Natural killer cell (primary cell): ENCODE data around the gene MISFA. TPM values are rescaled to one million over a fixed set of nuclear protein-coding genes. Genes with fewer than 3 reads are reported as not detected.
A peak's percentile ranks its signal among the peaks of the same experiment; 100 is the strongest.

ENCODE experiments used
- ATAC-seq, 3 donors: fragments of 150-1000 bp in 2 of 3; fragments of 200-7000 bp in 1 of 3; cut with Tn5 transposase; 1 replicate in 1 of 3; 2 replicates in 2 of 3; pipeline ENCODE4 v1.10.0; 2021; ENCODE audit warnings: mild to moderate bottlenecking in 2 of 3, moderate library complexity in 2 of 3
- DNase-seq, 2 donors: peaks; one replicate each; pipeline versions ENCODE4 v3.0.0 to v3.0.0-alpha.2; 2013 to 2021; ENCODE audit warnings: mixed read lengths in 1 of 2
- H3K27ac ChIP-seq: one replicate; pipeline ENCODE4 v1.5.1; 2013; ENCODE audit warnings: mild to moderate bottlenecking, low read length
- H3K27me3 ChIP-seq: one replicate; pipeline ENCODE4 v1.6.1; 2013; ENCODE audit warnings: low read length; ENCODE audit not compliant: control insufficient read depth, insufficient read depth
- H3K36me3 ChIP-seq: one replicate; pipeline ENCODE4 v1.6.1; 2013; ENCODE audit warnings: low read length; ENCODE audit not compliant: control insufficient read depth, insufficient read depth
- H3K4me1 ChIP-seq: one replicate; pipeline ENCODE4 v1.6.1; 2013; ENCODE audit warnings: low read length; ENCODE audit not compliant: control insufficient read depth, insufficient read depth
- H3K4me3 ChIP-seq: one replicate; pipeline ENCODE4 v1.5.1; 2013; ENCODE audit warnings: low read length
- H3K9me3 ChIP-seq: one replicate; pipeline ENCODE4 v1.6.1; 2013; ENCODE audit warnings: low read length; ENCODE audit not compliant: control insufficient read depth, insufficient read depth
- H3K27ac Mint-ChIP-seq, 2 donors: one replicate each; pipeline ENCODE4 v1.8.0; 2022; ENCODE audit warnings: mild to moderate bottlenecking in 2 of 2, mixed read lengths in 2 of 2, moderate library complexity in 1 of 2
- H3K27me3 Mint-ChIP-seq, 2 donors: one replicate each; pipeline ENCODE4 v1.8.0; 2022; ENCODE audit warnings: low read depth in 2 of 2, mixed read lengths in 2 of 2
- H3K36me3 Mint-ChIP-seq: one replicate; pipeline ENCODE4 v1.8.0; 2022; ENCODE audit warnings: mixed read lengths
- H3K4me1 Mint-ChIP-seq, 2 donors: one replicate each; pipeline ENCODE4 v1.8.0; 2022; ENCODE audit warnings: mixed read lengths in 2 of 2
- H3K4me3 Mint-ChIP-seq: one replicate; pipeline ENCODE4 v1.8.0; 2022; ENCODE audit warnings: mild to moderate bottlenecking, moderate library complexity, mixed read lengths
- H3K9me3 Mint-ChIP-seq, 2 donors: one replicate each; pipeline ENCODE4 v1.8.0; 2022; ENCODE audit warnings: mixed read lengths in 2 of 2
- WGBS: methylation state at CpG from one replicate; pipeline ENCODE4 v1.1.7; 2013; ENCODE audit warnings: missing lambda C conversion rate; ENCODE audit not compliant: insufficient coverage; 5-methylcytosine and 5-hydroxymethylcytosine counted together
- intact Hi-C: fragments of 100-400 bp; cut with micrococcal nuclease; formaldehyde crosslinking; loops from one replicate; pipeline ENCODE4 v1.14.2; 2022
- total RNA-seq, 4 donors: library from RNA; stranded (reverse); fragments of 120-200 nt in 1 of 4; gene quantifications; one replicate each; pipeline versions ENCODE4 v1.2.3 to v1.2.4, GENCODE V29; 2013 to 2022
- TF ChIP-seq, protein P1 (sequence below): fragments of 200-600 bp; IDR thresholded peaks from one replicate; pipeline ENCODE4 v1.8.0; 2022; ENCODE audit warnings: antibody characterized with exemption

Gene MISFA
- total RNA-seq, 3 donors from 2014 or later (not counting 1 experiment from before 2014, with no cell fraction given): 2.2 to 3.5 (median 2.2) TPM

DNA sequence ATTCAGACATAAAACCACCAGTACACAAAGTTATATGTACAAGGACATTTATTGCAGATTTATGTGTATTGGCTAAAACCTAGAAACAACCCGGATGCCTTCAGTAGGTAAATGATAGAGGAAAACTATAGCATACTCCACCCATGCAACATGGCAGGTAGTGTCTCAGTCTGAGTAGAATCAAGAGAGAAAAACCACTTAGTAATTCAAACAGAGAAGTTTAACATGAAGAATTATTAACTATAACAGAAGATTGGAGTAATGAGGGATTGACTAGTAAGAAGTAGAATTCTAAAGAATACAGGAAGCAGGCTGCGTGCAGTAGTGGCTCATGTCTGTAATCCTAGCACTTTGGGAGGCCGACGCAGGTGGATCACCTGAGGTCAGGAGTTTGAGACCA lies 50.8 kb downstream of the MISFA start:
- WGBS: 95% methylated on average over 3 of the region's 4 CpGs
- Histone ChIP-seq H3K4me3 (no peak overlapping the region), H3K36me3 (no peaks in the 10 kb centered on the region), H3K9me3 (no peaks in the 10 kb centered on the region), H3K4me1 (no peaks in the 10 kb centered on the region), H3K27ac (no peak overlapping the region), H3K27me3 (no peaks in the 10 kb centered on the region)
- H3K27ac Mint-ChIP-seq: no peak overlapping the region
- no peaks in the 10 kb centered on the region for H3K9me3 Mint-ChIP-seq
- no peaks in the 10 kb centered on the region for H3K27me3 Mint-ChIP-seq
- no peak overlapping the region for H3K4me3 Mint-ChIP-seq
- H3K4me1 Mint-ChIP-seq: no peaks in the 10 kb centered on the region
- intact Hi-C loops: no loop called here
- H3K36me3 Mint-ChIP-seq: no peaks in the 10 kb centered on the region
- TF ChIP-seq, protein P1, sequence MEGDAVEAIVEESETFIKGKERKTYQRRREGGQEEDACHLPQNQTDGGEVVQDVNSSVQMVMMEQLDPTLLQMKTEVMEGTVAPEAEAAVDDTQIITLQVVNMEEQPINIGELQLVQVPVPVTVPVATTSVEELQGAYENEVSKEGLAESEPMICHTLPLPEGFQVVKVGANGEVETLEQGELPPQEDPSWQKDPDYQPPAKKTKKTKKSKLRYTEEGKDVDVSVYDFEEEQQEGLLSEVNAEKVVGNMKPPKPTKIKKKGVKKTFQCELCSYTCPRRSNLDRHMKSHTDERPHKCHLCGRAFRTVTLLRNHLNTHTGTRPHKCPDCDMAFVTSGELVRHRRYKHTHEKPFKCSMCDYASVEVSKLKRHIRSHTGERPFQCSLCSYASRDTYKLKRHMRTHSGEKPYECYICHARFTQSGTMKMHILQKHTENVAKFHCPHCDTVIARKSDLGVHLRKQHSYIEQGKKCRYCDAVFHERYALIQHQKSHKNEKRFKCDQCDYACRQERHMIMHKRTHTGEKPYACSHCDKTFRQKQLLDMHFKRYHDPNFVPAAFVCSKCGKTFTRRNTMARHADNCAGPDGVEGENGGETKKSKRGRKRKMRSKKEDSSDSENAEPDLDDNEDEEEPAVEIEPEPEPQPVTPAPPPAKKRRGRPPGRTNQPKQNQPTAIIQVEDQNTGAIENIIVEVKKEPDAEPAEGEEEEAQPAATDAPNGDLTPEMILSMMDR: no peak
- DNase-seq: no peak
- ATAC-seq: no peak

DNA sequence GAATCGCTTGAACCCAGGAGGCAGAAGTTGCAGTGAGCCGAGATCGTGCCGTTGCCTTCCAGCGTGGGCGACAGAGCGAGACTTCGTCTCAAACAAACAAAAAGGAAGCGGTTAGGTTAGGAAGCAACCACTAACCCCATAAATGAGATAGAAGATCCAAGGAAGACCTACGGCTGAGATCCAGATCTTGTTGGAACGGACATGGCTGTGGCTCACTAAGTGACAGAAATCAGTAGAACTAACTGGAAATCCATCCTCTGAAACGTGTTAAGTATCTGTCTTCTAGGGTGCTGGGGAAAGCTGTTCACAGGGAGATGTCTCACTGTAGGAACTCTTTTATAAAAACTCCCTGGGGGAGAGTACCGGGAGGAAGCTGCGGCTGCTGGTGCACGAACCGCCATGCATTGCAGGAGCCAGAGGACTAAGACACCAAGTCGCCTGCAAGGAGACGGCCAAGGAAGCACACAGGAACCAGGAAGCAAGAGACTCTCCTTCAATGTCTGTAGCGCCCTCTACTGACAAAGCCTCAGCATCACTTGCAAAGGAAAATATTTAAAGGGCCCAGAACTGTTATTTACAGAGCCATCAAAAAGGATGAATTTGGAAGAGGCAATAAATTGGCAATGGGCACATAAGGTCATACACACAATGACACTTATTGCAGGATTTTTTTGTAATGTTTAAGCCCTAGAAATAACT lies 51.4 kb downstream of the MISFA start:
- H3K36me3 ChIP-seq: no peaks in the 10 kb centered on the region
- H3K4me1 ChIP-seq: no peaks in the 10 kb centered on the region
- no peaks in the 10 kb centered on the region for H3K36me3 Mint-ChIP-seq
- no peaks in the 10 kb centered on the region for H3K27me3 Mint-ChIP-seq
- no peak overlapping the region for H3K4me3 Mint-ChIP-seq
- H3K4me1 Mint-ChIP-seq: no peaks in the 10 kb centered on the region
- H3K9me3 ChIP-seq: no peaks in the 10 kb centered on the region
- H3K27ac Mint-ChIP-seq: no peak overlapping the region
- 82% methylated on average over 19 of the region's 19 CpGs for WGBS
- TF ChIP-seq, protein P1: peak; percentile 34
- H3K27me3 ChIP-seq: no peaks in the 10 kb centered on the region
- H3K27ac ChIP-seq: no peak overlapping the region
- intact Hi-C loops: no loop called here
- H3K4me3 ChIP-seq: no peak overlapping the region
- DNase-seq (peak in 1 of 2 donors; percentile 73), ATAC-seq (peak; percentile 57 to 64 (median 58))
- no peaks in the 10 kb centered on the region for H3K9me3 Mint-ChIP-seq

Other genes with a start within 250 kb of the MISFA start
- gene LDHA, start 205.2 kb upstream of the MISFA start, total RNA-seq: 100 to 1,000 TPM; 217 to 275 (median 228) TPM
- not detected for gene LDHC, start 187.5 kb upstream of the MISFA start, total RNA-seq
- gene LDHAL6A, start 143.9 kb upstream of the MISFA start, total RNA-seq: under 1 TPM; 0.15 to 0.82 (median 0.72) TPM
- gene TSG101, start 72.8 kb upstream of the MISFA start, total RNA-seq: 10 to 100 TPM; 22.7 to 35.2 (median 23.0) TPM
- 10 to 100 TPM; 13.6 to 17.8 (median 15.6) TPM for gene UEVLD, start 11.1 kb upstream of the MISFA start, total RNA-seq
- 10 to 100 TPM; 58.6 to 62.5 (median 62.0) TPM for gene SPTY2D1, start 34.6 kb downstream of the MISFA start, total RNA-seq
- gene TMEM86A, start 99.0 kb downstream of the MISFA start, total RNA-seq: 1 to 10 TPM; 3.1 to 9.3 (median 9.0) TPM
- 1 to 10 TPM in 2 of 3 donors, under 1 TPM in 1; 0.83 to 1.7 (median 1.2) TPM for gene IGSF22, start 126.4 kb downstream of the MISFA start, total RNA-seq
- gene PTPN5, start 192.0 kb downstream of the MISFA start, total RNA-seq: not detected